Neural progenitor cell (in vitro differentiated cells): ENCODE data around the gene PACRG. TPM values are rescaled to one million over a fixed set of nuclear protein-coding genes. Genes with fewer than 3 reads are reported as not detected.
A peak's percentile ranks its signal among the peaks of the same experiment; 100 is the strongest.

ENCODE experiments used
- DNase-seq: peaks from one replicate; pipeline ENCODE4 v3.0.0-alpha.2; 2016; ENCODE audit warnings: low spot score
- H2AFZ ChIP-seq: fragments of 200-600 bp; sonication (generic); replicated peaks from 2 replicates; pipeline ENCODE4 v1.6.1; 2016; ENCODE audit warnings: antibody characterized with exemption
- H3F3A ChIP-seq: fragments of 200-600 bp; sonication (generic); 2 replicates; pipeline ENCODE4 v1.6.1; 2016; ENCODE audit warnings: antibody characterized with exemption, low read depth
- H3K27ac ChIP-seq: fragments of 200-600 bp; sonication (generic); 2 replicates; pipeline ENCODE4 v1.5.1; 2016; ENCODE audit warnings: mild to moderate bottlenecking
- H3K27me3 ChIP-seq: fragments of 200-600 bp; sonication (generic); 2 replicates; pipeline ENCODE4 v1.6.1; 2016; ENCODE audit warnings: mild to moderate bottlenecking, moderate library complexity
- H3K36me3 ChIP-seq: fragments of 200-600 bp; sonication (generic); 2 replicates; pipeline ENCODE4 v1.5.1; 2016
- H3K4me1 ChIP-seq: fragments of 200-600 bp; sonication (generic); 2 replicates; pipeline ENCODE4 v1.6.1; 2016; ENCODE audit warnings: mixed run types
- H3K4me2 ChIP-seq: fragments of 200-600 bp; sonication (generic); 2 replicates; pipeline ENCODE4 v1.6.1; 2016
- H3K4me3 ChIP-seq: fragments of 200-600 bp; sonication (generic); 2 replicates; pipeline ENCODE4 v1.5.1; 2016
- H3K79me2 ChIP-seq: fragments of 200-600 bp; sonication (generic); 2 replicates; pipeline ENCODE4 v1.6.1; 2016; ENCODE audit warnings: low read depth
- H3K9ac ChIP-seq: fragments of 200-600 bp; sonication (generic); 2 replicates; pipeline ENCODE4 v1.6.1; 2016
- H3K9me3 ChIP-seq: fragments of 200-600 bp; sonication (generic); 2 replicates; pipeline ENCODE4 v1.5.1; 2016; ENCODE audit warnings: low read depth
- H4K20me1 ChIP-seq: fragments of 200-600 bp; sonication (generic); 2 replicates; pipeline ENCODE4 v1.6.1; 2016; ENCODE audit warnings: low read depth
- H3K27ac Mint-ChIP-seq: 3 replicates; pipeline ENCODE4 v1.8.0; 2021; ENCODE audit warnings: mixed read lengths
- H3K27me3 Mint-ChIP-seq: 2 replicates; pipeline ENCODE4 v1.8.0; 2022; ENCODE audit warnings: low read depth, mild to moderate bottlenecking, inconsistent platforms, moderate library complexity, mixed read lengths; ENCODE audit not compliant: insufficient read depth
- H3K36me3 Mint-ChIP-seq: 3 replicates; pipeline ENCODE4 v1.8.0; 2021; ENCODE audit warnings: mixed read lengths
- H3K4me1 Mint-ChIP-seq: 3 replicates; pipeline ENCODE4 v1.8.0; 2021; ENCODE audit warnings: mixed read lengths
- H3K4me3 Mint-ChIP-seq: 3 replicates; pipeline ENCODE4 v1.8.0; 2021; ENCODE audit warnings: mild to moderate bottlenecking, moderate library complexity, mixed read lengths
- H3K9me3 Mint-ChIP-seq: 3 replicates; pipeline ENCODE4 v1.8.0; 2020; ENCODE audit warnings: mixed read lengths
- EZH2 ChIP-seq: fragments of 200-600 bp; sonication (generic); IDR thresholded peaks from 2 replicates; pipeline ENCODE4 v1.6.1; 2017; ENCODE audit warnings: antibody characterized with exemption, mild to moderate bottlenecking, moderate library complexity
- EZH2phosphoT487 ChIP-seq: fragments of 200-600 bp; sonication (generic); IDR thresholded peaks from 2 replicates; pipeline ENCODE4 v1.6.1; 2017; ENCODE audit warnings: antibody characterized with exemption
- total RNA-seq: library from RNA; depleted of rRNA; stranded (reverse); fragments of >200 nt; gene quantifications from 2 replicates; pipeline ENCODE4 v1.2.3, GENCODE V29; 2015; ENCODE audit warnings: low replicate concordance
- TF ChIP-seq, protein P1 (sequence below): fragments of 200-600 bp; sonication (generic); IDR thresholded peaks from 2 replicates; pipeline ENCODE4 v1.5.1; 2017; ENCODE audit warnings: antibody characterized with exemption, mild to moderate bottlenecking

Gene PACRG
- total RNA-seq, 1 donor from 2014 or later = 0.30 TPM

DNA sequence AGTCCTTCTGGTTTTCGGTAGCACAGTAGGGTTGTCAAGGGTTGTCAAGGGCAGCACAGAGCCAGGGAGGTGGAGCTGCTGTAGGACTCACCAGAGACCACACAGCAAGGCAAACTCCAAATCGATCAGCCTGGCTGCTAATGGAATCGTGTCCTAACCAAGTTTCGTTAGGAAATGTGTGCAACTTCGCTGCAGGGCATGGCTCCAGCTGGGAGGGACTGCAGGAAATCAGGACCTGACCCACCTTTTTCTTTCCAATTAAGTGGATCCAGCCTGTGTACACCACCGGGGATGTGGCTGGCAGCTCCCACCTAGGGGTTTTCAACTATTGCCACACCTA is 435.1 kb downstream of the PACRG start:
- no peaks in the 10 kb centered on the region for H3K36me3 ChIP-seq
- peaks cover 8% of the 10 kb centered on the region for H3K9me3 Mint-ChIP-seq
- H3K4me1 Mint-ChIP-seq = no peaks in the 10 kb centered on the region
- H3F3A ChIP-seq = no peaks in the 10 kb centered on the region
- no peak overlapping the region for H3K4me3 Mint-ChIP-seq
- H3K79me2 ChIP-seq = no peaks in the 10 kb centered on the region
- H3K27me3 Mint-ChIP-seq = no peaks in the 10 kb centered on the region
- H4K20me1 ChIP-seq = no peaks in the 10 kb centered on the region
- TF ChIP-seq EZH2phosphoT487 (no peak), EZH2 (no peak)
- TF ChIP-seq, protein P1, sequence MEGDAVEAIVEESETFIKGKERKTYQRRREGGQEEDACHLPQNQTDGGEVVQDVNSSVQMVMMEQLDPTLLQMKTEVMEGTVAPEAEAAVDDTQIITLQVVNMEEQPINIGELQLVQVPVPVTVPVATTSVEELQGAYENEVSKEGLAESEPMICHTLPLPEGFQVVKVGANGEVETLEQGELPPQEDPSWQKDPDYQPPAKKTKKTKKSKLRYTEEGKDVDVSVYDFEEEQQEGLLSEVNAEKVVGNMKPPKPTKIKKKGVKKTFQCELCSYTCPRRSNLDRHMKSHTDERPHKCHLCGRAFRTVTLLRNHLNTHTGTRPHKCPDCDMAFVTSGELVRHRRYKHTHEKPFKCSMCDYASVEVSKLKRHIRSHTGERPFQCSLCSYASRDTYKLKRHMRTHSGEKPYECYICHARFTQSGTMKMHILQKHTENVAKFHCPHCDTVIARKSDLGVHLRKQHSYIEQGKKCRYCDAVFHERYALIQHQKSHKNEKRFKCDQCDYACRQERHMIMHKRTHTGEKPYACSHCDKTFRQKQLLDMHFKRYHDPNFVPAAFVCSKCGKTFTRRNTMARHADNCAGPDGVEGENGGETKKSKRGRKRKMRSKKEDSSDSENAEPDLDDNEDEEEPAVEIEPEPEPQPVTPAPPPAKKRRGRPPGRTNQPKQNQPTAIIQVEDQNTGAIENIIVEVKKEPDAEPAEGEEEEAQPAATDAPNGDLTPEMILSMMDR = no peak
- H3K27me3 ChIP-seq = no peaks in the 10 kb centered on the region
- DNase-seq = no peak
- no peak overlapping the region for H3K4me2 ChIP-seq
- no peak overlapping the region for H3K4me3 ChIP-seq
- no peaks in the 10 kb centered on the region for H3K9me3 ChIP-seq
- no peaks in the 10 kb centered on the region for H3K4me1 ChIP-seq
- no peak overlapping the region for H3K9ac ChIP-seq
- H3K36me3 Mint-ChIP-seq = no peaks in the 10 kb centered on the region
- no peak overlapping the region for H3K27ac Mint-ChIP-seq
- no peak overlapping the region for H3K27ac ChIP-seq
- H2AFZ ChIP-seq = peak overlapping the region; percentile 50

DNA sequence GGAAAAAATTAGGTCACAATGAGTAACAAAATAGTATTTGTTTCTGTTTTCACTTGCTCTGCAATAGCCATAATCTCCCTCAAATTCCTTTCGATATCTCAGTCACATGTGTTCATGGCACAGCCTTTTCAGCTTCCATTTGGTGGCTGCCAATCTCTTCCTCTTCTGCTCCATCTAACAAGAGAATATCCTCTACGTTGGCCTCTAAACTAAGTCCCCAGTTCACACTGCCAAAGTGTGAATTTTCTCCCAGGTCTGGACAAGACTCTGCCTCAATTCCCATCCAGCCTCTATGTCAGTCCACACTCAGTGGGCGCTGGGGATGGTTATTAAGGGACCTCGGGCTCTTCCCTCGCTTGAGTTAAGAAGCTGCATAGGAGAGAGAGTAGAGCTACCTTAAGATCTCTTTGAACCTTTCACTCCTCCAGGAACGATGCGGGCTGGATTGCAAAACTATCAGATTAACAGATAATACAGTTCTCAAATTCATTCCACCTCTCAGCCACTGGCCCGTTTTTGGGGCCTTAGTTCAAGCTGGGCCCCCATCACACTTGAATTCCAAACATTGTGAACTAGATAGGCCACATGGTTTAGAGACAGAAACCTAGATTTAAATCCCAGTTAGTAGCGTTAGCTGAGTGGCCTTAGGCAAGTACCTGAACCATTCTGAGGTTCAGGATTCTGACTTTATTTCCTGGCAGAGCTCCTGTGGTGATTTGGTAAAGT is 436.6 kb downstream of the PACRG start:
- Mint-ChIP-seq H3K9me3 (peaks cover 12% of the 10 kb centered on the region), H3K4me1 (no peaks in the 10 kb centered on the region), H3K27ac (no peak overlapping the region), H3K27me3 (peaks cover 5% of the 10 kb centered on the region), H3K4me3 (no peak overlapping the region), H3K36me3 (no peaks in the 10 kb centered on the region)
- Histone ChIP-seq H3K36me3 (no peaks in the 10 kb centered on the region), H3K79me2 (no peaks in the 10 kb centered on the region), H3K9me3 (no peaks in the 10 kb centered on the region), H3K27ac (no peak overlapping the region), H3K27me3 (no peaks in the 10 kb centered on the region), H3K4me3 (no peak overlapping the region), H4K20me1 (no peaks in the 10 kb centered on the region), H3K9ac (no peak overlapping the region), H2AFZ (no peak overlapping the region), H3F3A (no peaks in the 10 kb centered on the region), H3K4me2 (no peak overlapping the region), H3K4me1 (no peaks in the 10 kb centered on the region)
- TF ChIP-seq EZH2 (no peak), EZH2phosphoT487 (no peak)
- TF ChIP-seq, protein P1 = no peak
- no peak for DNase-seq

- peaks cover 5% of the 10 kb centered on the region for H3K27me3 Mint-ChIP-seq
- H3K4me1 Mint-ChIP-seq = no peaks in the 10 kb centered on the region
- Histone ChIP-seq H4K20me1 (no peaks in the 10 kb centered on the region), H3K4me3 (no peak overlapping the region), H3F3A (no peaks in the 10 kb centered on the region), H3K4me1 (no peaks in the 10 kb centered on the region), H2AFZ (no peak overlapping the region), H3K27me3 (no peaks in the 10 kb centered on the region), H3K36me3 (no peaks in the 10 kb centered on the region), H3K9me3 (no peaks in the 10 kb centered on the region), H3K27ac (no peak overlapping the region), H3K9ac (no peak overlapping the region), H3K79me2 (no peaks in the 10 kb centered on the region), H3K4me2 (no peak overlapping the region)
- H3K9me3 Mint-ChIP-seq = peaks cover 13% of the 10 kb centered on the region
- TF ChIP-seq, protein P1 = no peak
- TF ChIP-seq EZH2 (no peak), EZH2phosphoT487 (no peak)
- H3K4me3 Mint-ChIP-seq = no peak overlapping the region
- no peaks in the 10 kb centered on the region for H3K36me3 Mint-ChIP-seq
- no peak overlapping the region for H3K27ac Mint-ChIP-seq
- DNase-seq = no peak
These were observed 437.6 kb downstream of the PACRG start for GRCh38 chr6:163165155-163165910.
